K562 (cell line): ENCODE results near the gene DLGAP5.

ENCODE experiments used
- ATF3 ChIP-seq, 2 experiments: fragments of 450-650 bp in 1 of 2; sonication (generic) in 1 of 2; formaldehyde crosslinking in 1 of 2; IDR thresholded peaks in 1 of 2; conservative IDR thresholded peaks in 1 of 2; 2 replicates each; pipeline versions ENCODE4 v1.6.1 to v1.8.1; 2016 to 2023; ENCODE audit warnings: mild to moderate bottlenecking in 2 of 2, moderate library complexity in 2 of 2, inconsistent platforms in 1 of 2, missing genetic modification reagents in 1 of 2
- CTCF ChIP-seq, 3 experiments: IDR thresholded peaks in 2 of 3; conservative IDR thresholded peaks in 1 of 3; 2 replicates each; pipeline ENCODE4 v1.5.1; 2011 to 2012; ENCODE audit warnings: low read length in 3 of 3, mild to moderate bottlenecking in 3 of 3, control low read depth in 2 of 3, improper control_type of control experiment in 1 of 3, inconsistent platforms in 1 of 3, low read depth in 1 of 3, mixed read lengths in 1 of 3, moderate library complexity in 1 of 3; ENCODE audit not compliant: insufficient read depth in 2 of 3
- EHMT2 ChIP-seq: fragments of 450-650 bp; IDR thresholded peaks from 2 replicates; pipeline ENCODE4 v1.6.1; 2018; ENCODE audit warnings: antibody characterized with exemption
- ETV6 ChIP-seq, 3 experiments: fragments of 150-350 bp in 1 of 3; sonication (generic) in 1 of 3; formaldehyde crosslinking in 1 of 3; IDR thresholded peaks; 2 replicates each; pipeline versions ENCODE4 v1.6.1 to v1.8.0; 2014 to 2022; ENCODE audit warnings: borderline replicate concordance in 2 of 3, low read depth in 2 of 3, antibody characterized with exemption in 1 of 3, low read length in 1 of 3, mild to moderate bottlenecking in 1 of 3, missing genetic modification reagents in 1 of 3
- EZH2 ChIP-seq: IDR thresholded peaks from 2 replicates; pipeline ENCODE4 v1.6.1; 2012; ENCODE audit warnings: low read depth, mild to moderate bottlenecking, inconsistent platforms, low read length, borderline replicate concordance
- TCF7 ChIP-seq: sonication (generic); IDR thresholded peaks from 2 replicates; pipeline ENCODE4 v1.6.1; 2016; ENCODE audit warnings: antibody characterized with exemption, borderline replicate concordance
- USF2 ChIP-seq: sonication (generic); formaldehyde crosslinking; IDR thresholded peaks from 2 replicates; pipeline ENCODE4 v1.5.0; 2020; ENCODE audit warnings: missing genetic modification reagents
- ZBTB34 ChIP-seq: fragments of 250-450 bp; sonication (Bioruptor Pico); IDR thresholded peaks from 2 replicates; pipeline ENCODE4 v1.8.0; 2021; ENCODE audit warnings: mild to moderate bottlenecking, moderate library complexity

- TF ChIP-seq ZBTB34 (CRISPR knock-in tag) (no peak), EZH2 (no peak), USF2 (CRISPR knock-in tag) (no peak), EHMT2 (no peak), ATF3 (IDR thresholded peaks at IDR 0.05) (no peak), ATF3 (CRISPR knock-in tag; conservative IDR thresholded peaks at IDR 0.05) (no peak), TCF7 (no peak), ETV6 (IDR thresholded peaks at IDR 0.05; ENCODE audit: borderline replicate concordance in 1 of 2, low read depth in 2 of 2, low read length in 1 of 2) (no peak), ETV6 (CRISPR knock-in tag; IDR thresholded peaks at IDR 0.05; ENCODE audit: borderline replicate concordance) (no peak), CTCF (IDR thresholded peaks at IDR 0.05 in 2 of 3, conservative IDR thresholded peaks at IDR 0.05 in 1 of 3; ENCODE audit: insufficient read depth in 2 of 3, low read depth in 1 of 3, low read length in 3 of 3) (no peak)
Measured at GRCh38 chr14:55127460-55127951, 63.9 kb downstream of the DLGAP5 start.
